H9 (cell line): ENCODE results near the gene ZMIZ1. TPM values are rescaled to one million over a fixed set of nuclear protein-coding genes. Genes with fewer than 3 reads are reported as not detected.
A peak's percentile ranks its signal among the peaks of the same experiment; 100 is the strongest.

ENCODE experiments used
- DNase-seq: peaks from one replicate; pipeline ENCODE4 v3.0.0-alpha.2; 2017
- H2AFZ ChIP-seq: one replicate; pipeline ENCODE4 v1.6.1; 2013; ENCODE audit warnings: mild to moderate bottlenecking, low read length, control low read depth, moderate library complexity
- H2AK5ac ChIP-seq: 2 replicates; pipeline ENCODE4 v1.6.1; 2013; ENCODE audit warnings: low read length, control low read depth, mixed read lengths; ENCODE audit not compliant: insufficient read length
- H2BK120ac ChIP-seq: one replicate; pipeline ENCODE4 v1.6.1; 2013; ENCODE audit warnings: low read depth, mild to moderate bottlenecking, low read length, control low read depth, inconsistent platforms; ENCODE audit not compliant: poor library complexity, severe bottlenecking
- H2BK12ac ChIP-seq: 2 replicates; pipeline ENCODE4 v1.6.1; 2013; ENCODE audit warnings: low read length, control low read depth, mixed read lengths, low read depth; ENCODE audit not compliant: insufficient read length
- H2BK15ac ChIP-seq: 2 replicates; pipeline ENCODE4 v1.6.1; 2013; ENCODE audit warnings: low read depth, low read length, control low read depth
- H2BK20ac ChIP-seq: one replicate; pipeline ENCODE4 v1.6.1; 2013; ENCODE audit warnings: low read depth, mild to moderate bottlenecking, low read length, control low read depth, inconsistent platforms; ENCODE audit not compliant: poor library complexity, severe bottlenecking
- H2BK5ac ChIP-seq: 2 replicates; pipeline ENCODE4 v1.6.1; 2013; ENCODE audit warnings: low read length, control low read depth, mixed read lengths; ENCODE audit not compliant: insufficient read length
- H3K14ac ChIP-seq: 2 replicates; pipeline ENCODE4 v1.6.1; 2013; ENCODE audit warnings: low read length, control low read depth; ENCODE audit not compliant: insufficient read depth
- H3K18ac ChIP-seq: 2 replicates; pipeline ENCODE4 v1.6.1; 2013; ENCODE audit warnings: low read depth, mild to moderate bottlenecking, mixed read lengths, low read length, control low read depth; ENCODE audit not compliant: insufficient read length
- H3K23ac ChIP-seq: 2 replicates; pipeline ENCODE4 v1.6.1; 2013; ENCODE audit warnings: low read length, control low read depth, mixed read lengths, low read depth; ENCODE audit not compliant: insufficient read length
- H3K23me2 ChIP-seq: 2 replicates; pipeline ENCODE4 v1.6.1; 2013; ENCODE audit warnings: low read depth, mild to moderate bottlenecking, mixed read lengths, low read length, control low read depth; ENCODE audit not compliant: insufficient read length, poor library complexity, severe bottlenecking
- H3K27ac ChIP-seq: 2 replicates; pipeline ENCODE4 v1.5.1; 2013; ENCODE audit warnings: low read length, control low read depth, mixed read lengths, low read depth; ENCODE audit not compliant: insufficient read length
- H3K27me3 ChIP-seq: 2 replicates; pipeline ENCODE4 v1.6.1; 2013; ENCODE audit warnings: low read length, control low read depth, inconsistent platforms; ENCODE audit not compliant: insufficient read depth
- H3K4ac ChIP-seq: 2 replicates; pipeline ENCODE4 v1.6.1; 2013; ENCODE audit warnings: low read depth, mild to moderate bottlenecking, control low read depth, inconsistent platforms, low read length, moderate library complexity
- H3K4me1 ChIP-seq: 2 replicates; pipeline ENCODE4 v1.6.1; 2013; ENCODE audit warnings: low read length, control low read depth, inconsistent platforms; ENCODE audit not compliant: insufficient read depth
- H3K4me2 ChIP-seq: 2 replicates; pipeline ENCODE4 v1.6.1; 2013; ENCODE audit warnings: low read length, control low read depth, mixed read lengths; ENCODE audit not compliant: insufficient read length, insufficient read depth
- H3K56ac ChIP-seq: 2 replicates; pipeline ENCODE4 v1.6.1; 2013; ENCODE audit warnings: low read depth, mild to moderate bottlenecking, mixed read lengths, low read length, control low read depth; ENCODE audit not compliant: insufficient read length
- H3K79me1 ChIP-seq: 2 replicates; pipeline ENCODE4 v1.6.1; 2013; ENCODE audit warnings: low read depth, mild to moderate bottlenecking, moderate library complexity, low read length, control low read depth, inconsistent platforms; ENCODE audit not compliant: insufficient read depth, poor library complexity, severe bottlenecking
- H3K79me2 ChIP-seq: 2 replicates; pipeline ENCODE4 v1.6.1; 2013; ENCODE audit warnings: low read length, control low read depth, inconsistent platforms; ENCODE audit not compliant: insufficient read depth
- H3K9ac ChIP-seq: 2 replicates; pipeline ENCODE4 v1.6.1; 2013; ENCODE audit warnings: low read length, control low read depth, mixed read lengths; ENCODE audit not compliant: insufficient read length; ENCODE audit errors: extremely low read depth
- H3K9me3 ChIP-seq: one replicate; pipeline ENCODE4 v1.6.1; 2013; ENCODE audit warnings: low read depth, low read length, inconsistent platforms; ENCODE audit not compliant: control insufficient read depth
- H3T11ph ChIP-seq: one replicate; pipeline ENCODE4 v1.6.1; 2013; ENCODE audit warnings: mild to moderate bottlenecking, low read length, control low read depth, inconsistent platforms
- H4K20me1 ChIP-seq: one replicate; pipeline ENCODE4 v1.6.1; 2013; ENCODE audit not compliant: control insufficient read depth, insufficient read length, insufficient read depth
- H4K5ac ChIP-seq: 2 replicates; pipeline ENCODE4 v1.6.1; 2013; ENCODE audit warnings: low read depth, mild to moderate bottlenecking, mixed read lengths, low read length, control low read depth; ENCODE audit not compliant: insufficient read length
- H4K8ac ChIP-seq: replicated peaks from 2 replicates; pipeline ENCODE4 v1.6.1; 2013; ENCODE audit warnings: low read length, control low read depth, mixed read lengths, low read depth; ENCODE audit not compliant: insufficient read length
- H4K91ac ChIP-seq: 2 replicates; pipeline ENCODE4 v1.6.1; 2013; ENCODE audit warnings: low read depth, mild to moderate bottlenecking, moderate library complexity, mixed read lengths, low read length, control low read depth; ENCODE audit not compliant: insufficient read length
- H3K27ac Mint-ChIP-seq, 3 experiments: 2 replicates in 2 of 3; 3 replicates in 1 of 3; pipeline ENCODE4 v1.8.0; 2020 to 2021; ENCODE audit warnings: mixed read lengths in 3 of 3, mild to moderate bottlenecking in 1 of 3, moderate library complexity in 1 of 3
- H3K27me3 Mint-ChIP-seq: 2 replicates; pipeline ENCODE4 v1.8.0; 2021; ENCODE audit warnings: low read depth, mild to moderate bottlenecking, moderate library complexity, mixed read lengths
- H3K36me3 Mint-ChIP-seq, 3 experiments: 2 replicates in 2 of 3; 3 replicates in 1 of 3; pipeline ENCODE4 v1.8.0; 2020 to 2021; ENCODE audit warnings: low read depth in 3 of 3, mixed read lengths in 3 of 3; ENCODE audit not compliant: insufficient read depth in 1 of 3
- H3K4me1 Mint-ChIP-seq, 2 experiments: 2 replicates each; pipeline ENCODE4 v1.8.0; 2020; ENCODE audit warnings: mixed read lengths in 2 of 2
- H3K4me3 Mint-ChIP-seq, 2 experiments: 2 replicates in 1 of 2; 3 replicates in 1 of 2; pipeline ENCODE4 v1.8.0; 2020 to 2021; ENCODE audit warnings: mild to moderate bottlenecking in 2 of 2, mixed read lengths in 2 of 2, moderate library complexity in 1 of 2
- H3K9me3 Mint-ChIP-seq, 2 experiments: 2 replicates in 1 of 2; 3 replicates in 1 of 2; pipeline ENCODE4 v1.8.0; 2020; ENCODE audit warnings: mild to moderate bottlenecking in 2 of 2, mixed read lengths in 2 of 2, moderate library complexity in 1 of 2
- WGBS: extraction: QIAGEN DNeasy Blood & Tissue Kit; methylation state at CpG from one replicate; pipeline ENCODE4 v1.1.7; 2013; ENCODE audit warnings: missing lambda C conversion rate, low lambda C conversion rate, mixed read lengths; ENCODE audit not compliant: insufficient read length; ENCODE audit errors: extremely low coverage; 5-methylcytosine and 5-hydroxymethylcytosine counted together
- total RNA-seq: library from RNA; stranded (reverse); gene quantifications from 2 replicates; pipeline ENCODE4 v1.2.1, GENCODE V29; 2021
- TF ChIP-seq, protein P1 (sequence below): fragments of 200-600 bp; sonication (generic); conservative IDR thresholded peaks from 3 replicates; pipeline ENCODE4 v1.8.0; 2021; ENCODE audit warnings: antibody characterized with exemption, mild to moderate bottlenecking

Gene ZMIZ1
- total RNA-seq, 1 experiment from 2014 or later, result 36.9 TPM

DNA sequence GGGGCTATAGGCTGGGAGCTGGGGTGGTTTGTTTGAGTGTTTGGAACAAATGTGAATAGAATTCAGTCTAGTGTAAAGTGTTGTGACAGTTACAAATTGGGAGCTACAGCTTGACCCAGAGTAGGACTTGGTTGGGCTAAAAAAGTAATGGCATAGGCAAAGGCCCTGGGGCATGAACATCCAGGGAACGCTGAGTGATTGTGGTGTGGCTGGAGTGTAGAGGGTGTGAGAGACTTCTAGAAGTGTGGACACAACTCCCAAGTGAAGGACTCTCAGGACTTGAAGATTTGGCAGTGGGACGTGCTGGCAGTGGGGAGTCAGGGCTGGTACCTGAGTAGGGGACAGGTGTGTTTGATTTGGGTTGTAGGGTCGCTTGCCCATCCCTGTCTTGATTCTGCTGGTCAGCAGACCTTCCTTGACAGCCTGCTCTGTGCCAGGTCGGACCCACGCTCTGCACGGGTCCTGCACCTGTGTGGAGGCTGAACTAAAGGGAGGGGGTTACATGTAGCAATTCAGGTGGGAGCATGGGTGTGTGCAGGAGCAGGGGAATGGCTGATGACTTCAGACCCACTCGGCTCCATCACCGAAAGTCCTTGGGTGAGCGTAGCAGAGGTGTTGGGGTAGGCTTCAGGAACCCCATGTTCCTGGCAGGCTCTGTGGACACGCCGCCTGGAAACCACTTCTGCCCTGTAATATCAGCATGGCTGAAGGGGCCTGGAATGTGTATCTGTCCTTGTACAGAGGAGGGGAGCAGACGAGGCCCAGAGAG is 43.3 kb downstream of the ZMIZ1 start:
- H4K20me1 ChIP-seq, result no peaks in the 10 kb centered on the region
- no peak overlapping the region for H2AFZ ChIP-seq
- H3K4me3 Mint-ChIP-seq, result no peak overlapping the region

More for the DNA sequence above, 43.3 kb downstream of the ZMIZ1 start:
- no peaks in the 10 kb centered on the region for H3K9me3 Mint-ChIP-seq
- Histone ChIP-seq H3K9me3 (no peaks in the 10 kb centered on the region), H3K23me2 (no peaks in the 10 kb centered on the region), H2BK5ac (no peak overlapping the region), H3K18ac (no peak overlapping the region), H3K4me2 (no peak overlapping the region), H3K9ac (no peak overlapping the region), H4K5ac (no peak overlapping the region), H3T11ph (no peak overlapping the region), H4K91ac (no peak overlapping the region), H3K14ac (no peak overlapping the region; the same call in 1 of the 2 replicates), H3K4ac (no peak overlapping the region), H3K23ac (no peak overlapping the region), H2AK5ac (no peak overlapping the region), H3K27ac (no peak overlapping the region), H3K79me2 (peaks cover 6% of the 10 kb centered on the region; the same call in 1 of the 2 replicates), H4K8ac (no peak overlapping the region), H3K27me3 (no peaks in the 10 kb centered on the region), H2BK120ac (no peak overlapping the region), H2BK12ac (no peak overlapping the region), H3K4me1 (peaks cover 6% of the 10 kb centered on the region; the same call in 1 of the 2 replicates), H3K79me1 (peaks cover 2% of the 10 kb centered on the region), H3K56ac (no peak overlapping the region), H2BK15ac (no peak overlapping the region), H2BK20ac (no peak overlapping the region)
- TF ChIP-seq, protein P1, sequence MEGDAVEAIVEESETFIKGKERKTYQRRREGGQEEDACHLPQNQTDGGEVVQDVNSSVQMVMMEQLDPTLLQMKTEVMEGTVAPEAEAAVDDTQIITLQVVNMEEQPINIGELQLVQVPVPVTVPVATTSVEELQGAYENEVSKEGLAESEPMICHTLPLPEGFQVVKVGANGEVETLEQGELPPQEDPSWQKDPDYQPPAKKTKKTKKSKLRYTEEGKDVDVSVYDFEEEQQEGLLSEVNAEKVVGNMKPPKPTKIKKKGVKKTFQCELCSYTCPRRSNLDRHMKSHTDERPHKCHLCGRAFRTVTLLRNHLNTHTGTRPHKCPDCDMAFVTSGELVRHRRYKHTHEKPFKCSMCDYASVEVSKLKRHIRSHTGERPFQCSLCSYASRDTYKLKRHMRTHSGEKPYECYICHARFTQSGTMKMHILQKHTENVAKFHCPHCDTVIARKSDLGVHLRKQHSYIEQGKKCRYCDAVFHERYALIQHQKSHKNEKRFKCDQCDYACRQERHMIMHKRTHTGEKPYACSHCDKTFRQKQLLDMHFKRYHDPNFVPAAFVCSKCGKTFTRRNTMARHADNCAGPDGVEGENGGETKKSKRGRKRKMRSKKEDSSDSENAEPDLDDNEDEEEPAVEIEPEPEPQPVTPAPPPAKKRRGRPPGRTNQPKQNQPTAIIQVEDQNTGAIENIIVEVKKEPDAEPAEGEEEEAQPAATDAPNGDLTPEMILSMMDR, result no peak
- peaks cover 3 to 20% (median 5%) of the 10 kb centered on the region in 3 experiments; a peak in 5 of 7 replicates for H3K36me3 Mint-ChIP-seq
- H3K27ac Mint-ChIP-seq, result peak overlapping the region in 2 of 3 experiments; percentile 57 to 82; a peak in 2 of 7 replicates
- peaks cover 61 to 73% of the 10 kb centered on the region in 2 experiments for H3K4me1 Mint-ChIP-seq
- DNase-seq, result no peak
- no peaks in the 10 kb centered on the region for H3K27me3 Mint-ChIP-seq
- no CpG with 5 or more reads among the region's 12 CpGs for WGBS
